Choroid plexus epithelial cell (primary cell): ENCODE data around the gene SLC11A1.

Experiments
- DNase-seq: peaks from one replicate; pipeline ENCODE4 v3.0.0-alpha.2; 2010; ENCODE audit warnings: low read depth
- H3K4me3 ChIP-seq: 2 replicates; pipeline ENCODE4 v1.5.1; 2011; ENCODE audit warnings: low read depth, mild to moderate bottlenecking, control low read depth, low read length, moderate library complexity
- TF ChIP-seq, protein P1 (sequence below): conservative IDR thresholded peaks from 2 replicates; pipeline ENCODE4 v1.5.1; 2011; ENCODE audit warnings: low read depth, mild to moderate bottlenecking, control low read depth, inconsistent platforms, low read length, moderate library complexity

The SLC11A1 gene

DNA sequence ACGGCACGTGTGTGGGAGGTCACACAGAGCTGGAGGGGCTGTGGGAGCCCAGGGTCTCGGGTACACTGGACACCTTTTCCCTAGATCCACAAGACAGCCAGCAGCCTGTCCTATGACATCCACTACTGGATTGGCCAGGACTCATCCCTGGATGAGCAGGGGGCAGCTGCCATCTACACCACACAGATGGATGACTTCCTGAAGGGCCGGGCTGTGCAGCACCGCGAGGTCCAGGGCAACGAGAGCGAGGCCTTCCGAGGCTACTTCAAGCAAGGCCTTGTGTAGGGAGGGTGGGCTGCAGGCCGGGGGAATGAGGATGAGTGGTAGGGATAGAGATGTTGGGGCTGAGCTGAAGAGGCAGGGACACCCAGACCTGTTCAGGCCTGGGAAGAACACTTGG, 43.5 kb downstream of the SLC11A1 start:
- DNase-seq, result no peak
- H3K4me3 ChIP-seq, result no peak overlapping the region
- TF ChIP-seq, protein P1, sequence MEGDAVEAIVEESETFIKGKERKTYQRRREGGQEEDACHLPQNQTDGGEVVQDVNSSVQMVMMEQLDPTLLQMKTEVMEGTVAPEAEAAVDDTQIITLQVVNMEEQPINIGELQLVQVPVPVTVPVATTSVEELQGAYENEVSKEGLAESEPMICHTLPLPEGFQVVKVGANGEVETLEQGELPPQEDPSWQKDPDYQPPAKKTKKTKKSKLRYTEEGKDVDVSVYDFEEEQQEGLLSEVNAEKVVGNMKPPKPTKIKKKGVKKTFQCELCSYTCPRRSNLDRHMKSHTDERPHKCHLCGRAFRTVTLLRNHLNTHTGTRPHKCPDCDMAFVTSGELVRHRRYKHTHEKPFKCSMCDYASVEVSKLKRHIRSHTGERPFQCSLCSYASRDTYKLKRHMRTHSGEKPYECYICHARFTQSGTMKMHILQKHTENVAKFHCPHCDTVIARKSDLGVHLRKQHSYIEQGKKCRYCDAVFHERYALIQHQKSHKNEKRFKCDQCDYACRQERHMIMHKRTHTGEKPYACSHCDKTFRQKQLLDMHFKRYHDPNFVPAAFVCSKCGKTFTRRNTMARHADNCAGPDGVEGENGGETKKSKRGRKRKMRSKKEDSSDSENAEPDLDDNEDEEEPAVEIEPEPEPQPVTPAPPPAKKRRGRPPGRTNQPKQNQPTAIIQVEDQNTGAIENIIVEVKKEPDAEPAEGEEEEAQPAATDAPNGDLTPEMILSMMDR, result no peak

DNA sequence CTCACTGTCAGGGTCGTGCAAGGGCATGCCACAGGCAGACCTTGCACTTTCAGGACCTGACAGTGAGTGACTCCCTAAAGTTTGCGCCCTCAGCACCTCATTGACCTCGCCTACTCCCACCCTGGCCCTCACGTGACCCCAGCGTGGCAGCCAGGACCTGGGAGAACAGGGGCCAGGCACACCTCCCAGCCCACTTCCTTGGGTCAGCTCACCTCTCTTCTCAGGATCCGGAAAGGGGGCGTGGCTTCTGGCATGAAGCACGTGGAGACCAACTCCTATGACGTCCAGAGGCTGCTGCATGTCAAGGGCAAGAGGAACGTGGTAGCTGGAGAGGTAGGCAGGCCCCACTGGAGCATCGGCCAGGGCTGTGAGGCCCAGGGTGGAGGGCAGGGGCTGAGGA, 45.7 kb downstream of the SLC11A1 start:
- no peak for DNase-seq
- TF ChIP-seq, protein P1, result no peak
- no peak overlapping the region for H3K4me3 ChIP-seq

DNA sequence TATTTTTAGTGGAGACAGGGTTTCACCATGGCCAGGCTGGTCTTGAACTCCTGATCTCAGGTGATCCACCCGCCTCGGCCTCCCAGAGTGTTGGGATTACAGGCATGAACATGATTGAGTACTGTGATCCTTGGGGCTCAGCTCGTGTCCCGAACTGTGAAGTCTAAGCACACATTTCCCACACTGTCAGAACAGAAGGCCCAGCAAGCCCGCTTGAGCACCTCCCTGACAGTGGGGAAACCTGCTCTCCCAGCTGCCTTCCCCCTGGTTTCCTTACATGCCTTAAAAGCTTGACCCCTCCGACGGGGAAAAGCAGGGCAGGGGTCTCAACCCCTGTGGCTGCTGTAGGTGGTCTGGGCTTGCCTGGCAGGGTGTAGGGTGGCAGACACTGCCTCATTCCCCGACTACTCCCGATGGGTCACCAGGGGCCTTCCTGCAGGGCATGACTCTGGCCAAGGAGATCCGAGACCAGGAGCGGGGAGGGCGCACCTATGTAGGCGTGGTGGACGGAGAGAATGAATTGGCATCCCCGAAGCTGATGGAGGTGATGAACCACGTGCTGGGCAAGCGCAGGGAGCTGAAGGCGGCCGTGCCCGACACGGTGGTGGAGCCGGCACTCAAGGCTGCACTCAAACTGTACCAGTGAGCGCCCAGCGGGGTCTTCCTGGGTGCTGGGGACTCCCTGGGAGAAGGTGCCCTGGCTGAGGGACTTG, 46.9 kb downstream of the SLC11A1 start:
- DNase-seq, result no peak
- TF ChIP-seq, protein P1, result no peak

GRCh38 chr2:218429911-218430692, 48.0 kb downstream of the SLC11A1 start:
- DNase-seq, result no peak
- H3K4me3 ChIP-seq, result no peak overlapping the region
- TF ChIP-seq, protein P1, result no peak

More for the DNA sequence above, 46.9 kb downstream of the SLC11A1 start:
- no peak overlapping the region for H3K4me3 ChIP-seq

- no peak for DNase-seq
- TF ChIP-seq, protein P1, result no peak
- H3K4me3 ChIP-seq, result no peak overlapping the region
Measured at GRCh38 chr2:218430721-218431120, 48.6 kb downstream of the SLC11A1 start.

GRCh38 chr2:218431878-218432277, 49.8 kb downstream of the SLC11A1 start:
- TF ChIP-seq, protein P1, result no peak
- H3K4me3 ChIP-seq, result no peak overlapping the region
- no peak for DNase-seq
